NCI-H2029 (cell line): Measurements from ENCODE around the gene APC2.
"Not testable (repeated sequence)": the region's sequence is repeated elsewhere in the genome, so short reads cannot be mapped to it uniquely, and the experiment has no call there.

Source experiments
- DNase-seq: peaks from one replicate; lab custom pipeline; 2025; lab: John Stamatoyannopoulos, UW

The APC2 gene

DNA sequence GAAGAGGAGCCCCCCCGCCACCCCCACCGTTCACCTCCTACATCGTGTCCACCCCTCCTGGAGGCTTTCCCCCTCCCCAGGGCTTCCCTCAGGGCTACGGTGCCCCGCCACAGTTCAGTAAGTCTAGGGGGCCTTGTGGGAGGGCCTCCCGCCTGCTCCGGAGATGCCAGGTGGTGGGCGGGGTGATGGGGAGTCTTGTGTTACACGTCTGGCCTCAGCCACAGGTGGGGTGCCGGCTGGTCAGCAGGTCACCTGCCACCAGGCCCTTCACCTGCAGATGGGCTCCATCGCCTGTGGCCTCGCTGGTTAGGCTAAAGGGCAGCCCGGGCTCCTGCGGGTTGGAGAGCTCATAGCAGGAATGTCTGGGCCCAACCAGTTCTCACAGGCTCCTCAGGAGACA lies 19.7 kb upstream of the APC2 start:
- DNase-seq = no peak

DNA sequence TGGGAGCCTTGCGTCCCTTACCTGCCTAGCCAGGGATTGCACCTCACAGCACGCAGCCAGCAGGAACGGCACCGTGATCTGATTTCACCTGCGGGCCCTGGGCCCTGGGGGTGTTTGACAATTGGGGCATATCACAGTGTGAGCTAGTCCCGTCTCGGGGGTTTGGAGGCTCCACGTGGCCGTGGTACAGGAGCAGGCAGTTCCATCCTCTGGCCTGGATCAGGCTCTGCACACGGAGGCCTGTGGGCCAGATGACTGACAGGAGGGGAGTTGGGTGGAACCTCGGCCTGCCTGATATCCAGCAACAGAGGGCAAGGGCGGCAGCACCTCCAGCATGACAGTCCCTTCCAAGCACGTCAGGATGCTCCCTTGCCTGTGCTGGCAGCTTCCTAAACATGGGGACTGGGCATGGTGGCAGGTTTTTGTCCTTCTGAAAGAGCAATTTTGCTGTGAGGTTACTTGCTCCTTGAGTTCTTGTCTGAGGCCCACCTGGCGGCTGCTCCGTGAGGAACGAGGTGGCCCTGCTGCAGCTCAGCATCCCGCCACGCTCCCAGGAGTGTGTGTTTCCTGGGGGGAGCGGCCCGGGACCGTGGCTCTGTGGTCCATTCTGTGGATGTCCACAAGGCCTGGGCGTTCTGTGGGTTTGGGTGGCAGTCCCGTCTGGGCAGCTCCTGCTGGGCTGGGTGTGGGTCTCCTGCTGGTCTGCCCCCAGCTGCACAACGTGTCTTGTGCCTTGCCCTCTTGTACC lies 18.0 kb upstream of the APC2 start:
- DNase-seq = no peak

DNA sequence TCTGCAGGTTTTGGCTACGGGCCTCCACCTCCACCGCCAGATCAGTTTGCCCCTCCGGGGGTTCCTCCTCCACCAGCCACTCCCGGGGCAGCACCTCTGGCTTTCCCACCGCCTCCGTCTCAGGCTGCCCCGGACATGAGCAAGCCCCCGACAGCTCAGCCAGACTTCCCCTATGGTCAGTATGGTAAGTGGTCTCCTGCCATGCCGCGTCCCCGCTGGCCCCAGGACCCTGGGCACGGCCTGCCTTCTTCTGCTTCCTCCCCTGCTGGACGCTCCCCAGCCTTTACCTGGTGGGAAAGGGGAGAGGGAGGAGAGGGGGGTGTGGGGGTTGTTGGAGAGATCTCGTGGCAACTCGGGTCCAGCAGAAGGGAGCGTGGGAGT lies 17.4 kb upstream of the APC2 start:
- no peak for DNase-seq

DNA sequence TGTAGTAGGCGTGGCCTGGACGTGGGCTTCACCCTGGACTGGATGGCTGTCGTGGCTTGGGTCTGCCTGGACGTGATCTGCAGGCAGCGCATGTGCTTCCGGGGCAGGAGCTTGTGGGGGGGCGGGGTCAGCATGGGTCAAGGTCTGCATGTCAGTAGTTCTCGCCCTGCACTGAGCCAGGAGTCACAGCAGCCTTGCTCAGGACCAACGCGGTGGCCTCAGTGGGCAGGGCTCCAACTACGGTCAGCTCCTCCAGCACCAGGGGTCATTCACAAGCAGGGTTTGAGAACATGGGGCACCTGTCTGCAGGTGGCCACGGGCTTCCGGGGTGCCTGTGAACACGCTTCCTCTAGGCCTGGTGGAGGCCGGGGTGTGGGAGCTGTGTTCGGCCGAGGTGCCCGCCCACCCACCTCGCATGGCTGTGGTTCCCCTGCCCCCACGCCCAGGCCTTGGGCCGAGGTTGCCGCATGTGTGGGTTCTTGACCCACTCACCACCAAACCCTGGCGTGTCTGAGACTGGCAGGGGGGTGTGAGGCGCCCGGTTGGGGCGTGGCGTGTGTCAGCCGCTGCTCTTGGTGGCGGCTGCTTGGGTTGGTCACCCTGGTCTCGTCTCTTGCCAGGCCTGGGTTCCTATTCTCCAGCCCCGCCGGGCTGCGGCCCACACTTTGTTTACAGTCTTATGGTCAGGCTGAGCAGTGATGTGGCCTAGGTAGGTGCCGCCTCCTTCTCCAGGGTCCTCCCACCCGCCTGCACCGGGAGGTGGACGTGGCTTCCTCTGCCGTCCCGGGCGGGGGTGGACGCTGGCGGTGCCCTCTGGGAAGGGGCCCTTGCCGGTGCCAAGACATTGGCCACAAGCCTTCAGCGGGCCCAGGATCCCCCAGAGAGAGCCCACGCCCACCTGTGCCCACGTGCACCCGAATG lies 16.5 kb upstream of the APC2 start:
- no peak for DNase-seq

DNA sequence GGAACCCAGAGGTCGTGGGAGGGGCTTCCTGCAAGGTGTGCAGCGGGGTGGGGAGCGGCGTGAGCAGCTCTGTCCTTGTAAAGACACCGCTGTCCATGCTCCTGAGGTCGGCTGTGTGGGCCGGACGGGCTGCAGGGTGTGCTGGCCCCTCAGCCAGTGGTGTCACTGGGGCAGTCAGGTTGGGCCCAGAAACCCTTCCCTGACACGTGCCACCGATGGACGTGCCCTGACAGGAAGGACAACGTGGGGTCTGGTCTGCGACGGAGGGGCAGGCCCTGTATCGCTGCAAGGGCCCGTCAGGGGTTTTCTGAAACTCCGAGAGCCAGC lies 15.9 kb upstream of the APC2 start:
- DNase-seq = no peak

DNA sequence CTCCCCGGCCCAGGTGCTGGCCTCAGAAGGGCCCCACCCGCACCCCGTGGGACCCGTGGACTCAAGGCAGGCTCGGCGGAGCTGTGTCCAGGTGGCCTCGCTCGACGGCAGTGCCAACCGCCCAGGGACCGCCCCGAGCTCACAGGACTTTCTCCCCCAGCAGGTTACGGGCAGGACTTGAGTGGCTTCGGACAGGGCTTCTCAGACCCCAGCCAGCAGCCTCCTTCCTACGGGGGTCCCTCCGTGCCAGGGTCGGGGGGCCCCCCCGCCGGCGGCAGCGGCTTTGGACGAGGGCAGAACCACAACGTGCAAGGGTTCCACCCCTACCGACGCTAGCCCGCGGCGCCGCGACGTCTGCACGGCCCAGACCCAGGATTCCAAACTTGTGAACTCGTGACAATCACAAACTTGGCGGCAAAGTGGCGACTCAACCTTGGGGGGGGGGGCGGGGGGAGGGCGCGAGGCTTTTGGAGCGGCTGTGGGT lies 15.3 kb upstream of the APC2 start:
- no peak for DNase-seq

DNA sequence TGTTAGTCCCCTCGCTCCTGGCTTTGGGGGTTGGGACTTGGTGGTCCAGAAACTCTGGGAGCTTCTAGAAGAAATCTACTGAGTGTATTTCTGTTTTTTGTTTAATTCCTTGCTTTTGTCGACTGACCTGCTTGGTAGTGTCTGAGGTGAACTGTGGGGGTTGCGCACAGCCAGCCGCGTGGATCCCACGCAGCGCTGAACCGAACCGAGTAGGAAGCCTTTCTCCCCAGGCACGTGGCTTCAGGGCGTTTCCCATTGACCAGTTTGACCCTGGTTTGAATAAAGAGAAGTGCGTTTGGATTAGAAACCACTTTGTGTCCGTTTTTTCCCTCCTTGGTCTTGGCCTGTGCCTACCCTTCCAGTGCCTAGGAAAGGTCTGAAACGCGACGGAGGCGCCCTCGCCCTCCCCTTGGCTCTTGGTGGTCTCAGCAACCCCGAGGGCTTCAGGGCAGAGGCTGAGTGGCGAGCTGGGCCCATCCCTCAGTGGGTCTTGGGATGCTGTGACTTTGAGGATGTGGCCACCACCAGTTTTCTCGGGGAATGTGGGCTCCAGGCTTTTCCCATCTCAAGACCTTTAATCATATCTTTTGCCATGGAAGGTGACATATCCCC lies 14.4 kb upstream of the APC2 start:
- DNase-seq = no peak

DNA sequence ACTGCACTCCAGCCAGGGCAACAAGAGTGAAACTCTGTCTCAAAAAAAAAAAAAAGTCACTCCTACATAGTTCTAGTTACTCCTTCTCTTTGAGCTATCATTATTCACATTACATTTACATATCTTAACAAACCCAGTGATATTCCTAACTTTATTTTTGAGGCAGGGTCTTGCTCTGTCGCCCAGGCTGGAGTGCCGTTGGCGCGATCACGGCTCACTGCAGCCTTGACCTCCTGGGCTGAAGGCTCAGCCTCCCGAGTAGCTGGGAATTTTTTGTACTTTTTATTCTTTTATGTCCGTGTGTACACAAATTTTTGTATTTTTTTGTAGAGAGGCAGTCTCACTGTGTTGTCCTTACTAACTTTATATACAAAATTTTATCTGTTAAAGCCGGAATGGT lies 12.3 kb upstream of the APC2 start:
- DNase-seq = no peak

DNA sequence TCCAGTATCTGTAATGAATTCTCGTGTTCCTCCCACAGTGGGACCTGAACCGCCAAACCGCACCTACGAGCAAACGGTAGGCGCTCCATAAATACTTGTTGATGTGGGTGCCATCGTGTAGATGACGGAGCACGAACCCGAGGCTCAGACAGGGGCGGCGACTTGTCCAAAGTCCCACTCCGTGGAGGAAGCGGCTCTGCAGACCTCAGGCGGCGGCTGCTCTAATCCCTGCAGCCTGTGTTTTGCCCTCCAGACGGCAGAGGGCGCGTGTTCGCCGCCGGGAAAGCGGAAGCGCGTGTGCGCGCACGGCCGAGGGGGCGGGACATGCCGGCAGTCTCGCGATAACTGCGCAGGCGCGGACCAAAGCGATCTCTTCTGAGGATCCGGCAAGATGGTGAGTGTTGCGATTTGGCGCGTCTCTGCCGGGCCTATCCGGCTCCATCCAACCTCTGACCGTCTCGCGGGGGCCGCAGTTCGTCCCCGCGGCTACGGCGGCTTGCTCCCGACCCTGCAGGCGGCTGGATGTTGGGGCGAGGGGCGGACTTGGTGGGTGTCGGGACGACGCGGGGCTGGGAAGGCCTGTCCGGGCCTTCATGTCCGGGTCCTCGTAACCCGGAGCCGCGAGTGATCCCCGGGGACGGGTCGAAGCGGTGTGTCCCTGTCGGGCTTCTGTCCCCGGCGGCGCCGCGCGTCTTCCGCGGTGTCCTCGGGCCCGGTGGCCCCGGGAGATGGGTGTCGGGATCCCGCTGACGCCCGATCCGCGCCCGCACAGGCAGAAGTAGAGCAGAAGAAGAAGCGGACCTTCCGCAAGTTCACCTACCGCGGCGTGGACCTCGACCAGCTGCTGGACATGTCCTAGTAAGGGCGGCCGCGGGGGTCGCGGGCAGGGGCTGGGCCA lies 11.6 kb upstream of the APC2 start, which contains the start of gene RPS15:
RPS15 (plus strand) TSS at position 362 of the 898 bp plus-strand sequence; CDS start at position 392, 30 bp downstream.
- peak; percentile 89 for DNase-seq

DNA sequence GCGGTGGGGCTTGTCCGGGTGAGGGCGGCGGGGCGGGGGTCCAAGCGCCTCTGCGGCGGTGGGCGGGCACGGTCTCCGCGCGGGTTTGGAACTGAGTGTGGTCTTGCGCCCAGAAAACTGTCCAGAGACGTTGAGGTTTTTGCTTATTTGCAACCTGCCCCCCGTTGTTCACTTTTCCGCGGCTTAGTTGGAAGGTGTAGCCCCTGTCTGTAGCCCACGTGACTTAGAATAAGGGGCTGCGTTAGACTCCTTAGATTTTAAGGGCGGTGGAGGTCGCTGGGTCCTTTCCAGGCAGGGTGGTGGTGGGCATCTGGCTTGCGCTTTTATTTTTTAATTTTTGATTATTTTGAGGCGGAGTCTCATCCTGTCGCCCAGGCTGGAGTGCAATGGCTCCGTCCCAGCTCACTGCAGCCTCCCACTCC lies 11.0 kb upstream of the APC2 start:
- DNase-seq = no peak

DNA sequence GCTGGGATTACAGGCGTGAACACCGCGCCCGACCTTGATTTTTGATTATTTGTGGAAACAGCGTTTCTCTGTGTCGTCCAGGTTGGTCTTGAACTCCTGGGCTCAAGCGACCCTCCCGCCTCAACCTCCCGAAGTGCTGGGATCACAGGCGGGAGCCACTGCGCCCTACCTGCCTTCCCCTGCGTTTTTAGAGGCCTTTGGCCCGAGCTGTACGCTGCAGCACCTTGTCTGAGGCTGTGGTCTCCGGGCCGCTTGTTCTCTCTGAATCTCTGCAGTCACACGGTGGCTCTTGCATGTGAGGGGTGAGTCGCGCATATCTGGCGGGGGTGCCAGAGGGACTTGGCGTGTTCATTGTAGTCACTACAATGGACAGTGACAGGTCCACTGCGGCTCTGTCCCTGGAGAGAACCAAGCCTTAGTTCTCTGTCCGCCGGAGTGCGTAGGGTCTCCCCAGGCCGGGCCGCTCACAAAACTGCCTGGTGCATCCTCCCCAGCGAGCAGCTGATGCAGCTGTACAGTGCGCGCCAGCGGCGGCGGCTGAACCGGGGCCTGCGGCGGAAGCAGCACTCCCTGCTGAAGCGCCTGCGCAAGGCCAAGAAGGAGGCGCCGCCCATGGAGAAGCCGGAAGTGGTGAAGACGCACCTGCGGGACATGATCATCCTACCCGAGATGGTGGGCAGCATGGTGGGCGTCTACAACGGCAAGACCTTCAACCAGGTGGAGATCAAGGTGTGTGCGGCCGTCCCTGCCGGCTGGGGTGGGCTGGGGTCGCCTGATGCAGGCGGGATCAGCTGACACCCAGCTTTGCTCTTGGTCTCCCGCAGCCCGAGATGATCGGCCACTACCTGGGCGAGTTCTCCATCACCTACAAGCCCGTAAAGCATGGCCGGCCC lies 10.2 kb upstream of the APC2 start:
- DNase-seq = not testable (repeated sequence)

DNA sequence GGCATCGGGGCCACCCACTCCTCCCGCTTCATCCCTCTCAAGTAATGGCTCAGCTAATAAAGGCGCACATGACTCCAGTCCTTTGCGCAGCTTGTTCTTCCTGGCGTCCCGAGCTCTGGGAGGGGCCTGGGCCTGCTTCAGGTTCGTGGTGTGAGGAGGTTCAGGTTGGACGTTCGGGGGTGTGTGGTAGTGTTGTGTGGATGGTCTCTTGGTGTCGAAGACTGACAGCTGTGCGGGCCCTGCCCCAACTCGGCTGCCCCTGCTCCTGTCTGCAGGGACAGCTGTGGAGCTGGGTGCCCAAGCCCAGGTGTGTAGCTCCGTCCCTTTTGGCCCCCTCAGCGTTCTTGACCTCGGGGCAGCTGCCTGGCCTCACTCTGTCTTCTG lies 9.5 kb upstream of the APC2 start:
- no peak for DNase-seq

DNA sequence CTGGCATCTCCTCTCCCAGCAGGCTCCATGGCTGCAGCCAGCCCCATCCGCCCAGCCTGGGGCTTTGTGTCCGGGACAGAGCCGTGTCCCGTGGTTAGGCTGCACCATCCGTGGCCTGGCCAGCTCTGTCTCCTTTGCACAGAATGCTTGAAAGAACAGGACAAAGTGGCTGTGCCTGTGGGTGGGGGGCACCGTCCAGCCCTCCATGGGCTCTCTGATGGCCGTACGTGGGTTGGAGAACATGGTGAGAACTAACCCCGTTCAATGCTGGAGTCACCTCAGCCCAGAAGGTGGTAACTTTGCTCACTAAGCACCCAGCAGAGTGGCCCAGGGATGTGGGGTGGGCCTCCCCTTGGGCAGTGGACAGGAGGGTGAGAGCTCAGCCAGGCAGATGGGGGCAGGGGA lies 8.9 kb upstream of the APC2 start:
- DNase-seq = no peak

DNA sequence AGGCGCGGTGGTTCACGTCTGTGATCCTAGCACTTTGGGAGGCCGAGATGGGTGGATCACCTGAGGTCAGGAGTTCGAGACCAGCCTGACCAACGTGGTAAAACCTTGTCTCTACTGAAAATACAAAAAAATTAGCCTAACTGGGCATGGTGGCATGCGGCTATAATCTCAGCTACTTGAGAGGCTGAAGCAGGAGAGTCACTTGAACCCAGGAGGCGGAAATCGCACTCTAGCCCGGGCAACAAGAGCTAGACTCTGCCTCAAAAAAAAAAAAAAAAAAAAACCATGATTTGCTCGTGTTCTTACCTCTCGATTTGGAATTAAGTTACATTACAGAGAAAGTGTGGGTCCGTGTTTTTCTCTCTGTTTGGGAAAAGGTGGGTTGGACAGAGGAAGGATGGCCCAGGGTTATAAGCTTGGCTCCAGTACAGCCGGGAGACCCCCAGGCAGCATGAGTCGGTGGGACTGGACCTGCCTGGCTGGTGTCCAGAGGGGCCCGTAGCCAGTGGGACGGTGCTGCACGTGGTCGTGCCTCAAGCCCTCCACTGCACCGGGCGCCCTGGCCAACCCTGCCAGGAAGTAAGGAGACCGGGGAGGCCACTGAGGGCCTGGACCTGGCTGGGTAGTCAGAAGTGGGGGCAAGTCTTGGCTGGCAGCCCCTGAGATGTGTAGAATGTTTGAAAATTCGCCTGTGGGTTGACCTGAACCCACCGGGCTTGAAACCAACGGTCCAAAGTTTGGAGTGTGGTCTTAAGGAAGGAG lies 8.1 kb upstream of the APC2 start:
- DNase-seq = no peak

DNA sequence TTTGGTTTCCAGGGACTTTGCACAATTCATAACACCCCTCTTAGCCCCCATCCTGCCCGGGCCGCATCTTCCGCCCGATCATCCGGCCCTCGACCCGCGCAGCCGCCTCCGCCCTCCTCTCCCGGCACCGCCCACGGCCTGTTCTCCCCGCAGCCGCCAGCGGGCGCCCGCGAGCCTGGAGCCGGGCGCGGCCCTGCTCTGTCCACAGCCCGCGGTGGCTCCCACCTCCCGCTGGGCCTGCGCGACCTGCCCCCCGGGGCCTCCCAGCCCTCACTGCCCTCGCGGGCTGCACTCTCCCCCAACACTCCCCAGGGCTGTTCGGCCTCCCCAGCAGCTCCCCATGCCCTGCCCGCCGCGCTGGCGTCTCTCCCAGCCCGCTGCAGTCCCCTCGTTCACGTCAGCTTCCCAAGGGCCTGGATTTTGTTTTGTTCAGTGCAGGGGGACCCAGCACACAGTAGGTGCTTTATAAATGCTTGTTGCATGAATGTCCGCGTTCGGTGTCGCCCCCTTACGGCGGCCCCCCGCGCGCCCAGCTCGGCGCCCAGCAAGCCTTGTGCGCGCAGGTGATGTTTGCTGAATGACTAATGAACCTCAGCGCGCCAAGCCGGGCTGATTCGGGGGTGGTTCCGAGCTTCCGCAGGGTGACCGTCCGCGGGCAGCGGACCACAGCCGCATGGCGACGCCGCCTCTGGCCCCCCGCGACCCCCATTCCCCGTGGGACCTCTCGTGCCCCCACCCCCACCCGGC lies 4.6 kb upstream of the APC2 start:
- peak; percentile 22 for DNase-seq

DNA sequence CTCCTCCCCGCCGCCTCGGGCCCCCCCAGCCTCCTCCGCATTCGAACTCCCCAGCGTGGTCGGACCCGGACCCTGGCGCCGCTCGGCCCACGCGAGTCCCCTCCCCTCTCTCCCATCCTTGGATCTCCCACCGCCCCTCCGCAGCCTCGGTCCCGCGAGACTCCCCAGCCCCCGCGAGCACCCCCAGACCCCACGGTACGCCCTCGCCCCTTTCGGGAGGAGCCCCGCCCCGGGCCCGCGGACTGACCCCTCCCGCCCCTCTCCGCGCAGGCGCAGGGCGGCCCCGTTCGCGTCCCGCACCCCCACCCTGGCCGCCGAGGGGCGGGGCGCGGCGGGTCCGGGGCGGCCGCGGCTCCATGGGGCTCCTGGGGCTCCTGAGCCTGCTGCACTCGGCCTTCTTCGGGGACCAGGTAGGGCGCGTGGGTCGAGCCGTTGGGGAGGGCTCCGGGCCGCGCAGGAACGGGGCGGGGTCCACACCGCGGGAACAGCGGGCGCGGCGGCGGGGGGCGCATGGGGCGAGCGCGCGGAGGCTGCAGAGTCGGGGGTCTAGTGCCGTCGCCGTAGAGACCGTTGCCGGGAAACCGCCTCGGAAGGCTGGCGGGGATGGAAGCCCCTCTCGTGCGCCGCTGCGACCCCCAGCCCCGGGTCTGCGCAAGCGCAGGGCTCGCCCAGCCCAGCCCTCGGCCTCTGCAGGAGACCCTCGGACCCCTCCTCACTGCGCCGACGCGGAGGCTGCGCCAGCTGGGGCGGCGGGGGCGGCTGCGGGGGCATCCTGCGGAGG lies 3.8 kb upstream of the APC2 start:
- DNase-seq = no peak

DNA sequence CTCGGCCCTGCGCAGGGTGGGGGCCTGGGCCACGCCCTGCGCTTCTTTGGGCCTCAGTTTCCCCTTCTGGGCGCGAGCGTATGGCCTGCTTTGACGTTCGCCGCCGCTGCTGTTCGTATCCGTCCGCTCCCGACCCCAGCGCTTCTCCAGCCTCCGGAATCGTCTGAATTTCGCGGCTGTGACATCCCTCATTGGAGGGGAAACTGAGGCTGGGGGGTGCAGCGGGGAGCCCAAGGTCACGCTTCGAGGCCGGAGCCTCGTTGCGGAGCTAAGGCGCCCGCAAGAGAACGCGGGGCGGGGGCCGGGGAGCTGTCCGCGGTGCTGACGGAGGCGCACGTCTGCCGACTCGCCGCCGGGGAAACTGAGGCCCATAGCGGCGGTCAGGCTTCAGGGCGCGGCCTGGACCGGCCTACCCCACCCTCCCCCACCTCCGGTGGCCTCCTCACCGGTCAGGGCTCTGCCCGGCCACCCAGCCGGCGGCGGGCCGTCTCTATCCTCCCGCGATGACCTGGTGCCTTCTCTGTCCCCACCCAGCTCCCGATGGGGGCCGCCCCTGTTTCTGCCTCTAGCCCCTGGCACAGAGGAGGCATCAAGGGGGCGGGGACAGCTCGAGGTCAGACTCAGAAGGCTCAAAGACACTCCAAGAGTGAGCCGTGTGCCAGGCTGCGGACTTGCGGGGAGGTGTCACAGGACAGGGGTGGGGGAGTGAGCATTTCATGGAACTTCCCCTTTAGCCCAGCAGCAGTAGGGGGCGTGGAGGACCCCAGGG lies 3.0 kb upstream of the APC2 start:
- DNase-seq = no peak

DNA sequence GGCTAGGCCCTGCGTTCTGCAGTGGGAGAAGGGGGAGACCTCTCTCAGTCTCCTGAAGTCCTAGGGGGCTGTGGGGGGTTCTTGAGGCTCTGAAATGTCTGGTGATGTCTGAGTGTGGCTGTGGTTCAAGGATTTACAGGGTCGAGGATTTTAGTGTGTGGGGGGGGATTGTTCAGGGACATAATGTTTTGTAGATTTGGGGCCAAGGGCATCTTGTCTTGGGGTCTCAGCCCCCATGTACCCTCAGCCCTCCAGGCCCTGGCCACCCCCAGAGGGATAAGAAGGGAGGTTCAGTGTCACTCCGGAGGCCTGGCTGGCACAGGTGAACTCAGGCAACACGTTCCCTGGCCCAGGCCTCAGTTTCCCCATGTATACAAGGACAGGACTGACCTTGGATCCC lies 2.4 kb upstream of the APC2 start:
- no peak for DNase-seq
